HG02938 (cell line): ENCODE measurements around the gene SLC27A5.
A peak's percentile ranks its signal among the peaks of the same experiment; 100 is the strongest.
"Not testable (repeated sequence)": the region's sequence is repeated elsewhere in the genome, so short reads cannot be mapped to it uniquely, and the experiment has no call there.

Experiments
- ATAC-seq: cut with Tn5 transposase; IDR thresholded peaks from one replicate; pipeline ENCODE4 v1.9.1; 2021; ENCODE audit warnings: mild to moderate bottlenecking, moderate library complexity; ENCODE audit not compliant: unreplicated experiment

SLC27A5 gene

GRCh38 chr19:58499021-58499927, 12.5 kb downstream of the SLC27A5 start:
- ATAC-seq, result peak; percentile 88

- no peak for ATAC-seq
These were observed 13.3 kb downstream of the SLC27A5 start for GRCh38 chr19:58498316-58499020.

GRCh38 chr19:58497634-58498170, 14.1 kb downstream of the SLC27A5 start:
- no peak for ATAC-seq

GRCh38 chr19:58492265-58492664, 19.5 kb downstream of the SLC27A5 start:
- no peak for ATAC-seq

- ATAC-seq, result no peak
These were observed 20.4 kb downstream of the SLC27A5 start for GRCh38 chr19:58491393-58491792.

GRCh38 chr19:58484349-58484748, 27.4 kb downstream of the SLC27A5 start:
- ATAC-seq, result not testable (repeated sequence)

- no peak for ATAC-seq
These were observed 28.0 kb downstream of the SLC27A5 start for GRCh38 chr19:58483776-58484175.

GRCh38 chr19:58482372-58482771, 29.4 kb downstream of the SLC27A5 start:
- no peak for ATAC-seq

GRCh38 chr19:58480831-58481230, 31.0 kb downstream of the SLC27A5 start:
- no peak for ATAC-seq

GRCh38 chr19:58480481-58480830, 31.3 kb downstream of the SLC27A5 start:
- ATAC-seq, result no peak

GRCh38 chr19:58479736-58480480, 31.9 kb downstream of the SLC27A5 start:
- no peak for ATAC-seq

- ATAC-seq, result no peak
These were observed 32.5 kb downstream of the SLC27A5 start for GRCh38 chr19:58479303-58479702.

- no peak for ATAC-seq
These were observed 33.9 kb downstream of the SLC27A5 start for GRCh38 chr19:58477871-58478270.

- ATAC-seq, result no peak
These were observed 34.7 kb downstream of the SLC27A5 start for GRCh38 chr19:58477130-58477529.

GRCh38 chr19:58476498-58477015, 35.2 kb downstream of the SLC27A5 start:
- ATAC-seq, result no peak

GRCh38 chr19:58475714-58476497, 35.9 kb downstream of the SLC27A5 start, which contains the start of gene ZNF446:
TSS of gene ZNF446 (plus strand) at chr19:58476352. CDS start at chr19:58477219, 867 bp downstream.
- ATAC-seq, result peak; percentile 83

GRCh38 chr19:58474997-58475713, 36.6 kb downstream of the SLC27A5 start:
- peak; percentile 4 for ATAC-seq

GRCh38 chr19:58474291-58474996, 37.3 kb downstream of the SLC27A5 start:
- no peak for ATAC-seq

GRCh38 chr19:58473775-58474174, 38.0 kb downstream of the SLC27A5 start:
- no peak for ATAC-seq
